KMS-11 (cell line): ENCODE data around the gene BLOC1S5.
"Not testable (repeated sequence)": the region's sequence is repeated elsewhere in the genome, so short reads cannot be mapped to it uniquely, and the experiment has no call there.

Experiments
- H2AFZ ChIP-seq: fragments of 200-600 bp; sonication (generic); 2 replicates; pipeline ENCODE4 v1.6.1; 2016; ENCODE audit warnings: antibody characterized with exemption, mixed run types, low read depth
- H3K27ac ChIP-seq: fragments of 200-600 bp; sonication (generic); 2 replicates; pipeline ENCODE4 v1.6.1; 2016; ENCODE audit warnings: mild to moderate bottlenecking, mixed run types
- H3K27me3 ChIP-seq: fragments of 200-600 bp; sonication (generic); 2 replicates; pipeline ENCODE4 v1.6.1; 2017; ENCODE audit warnings: mild to moderate bottlenecking, low read depth, mixed run types, moderate library complexity; ENCODE audit not compliant: insufficient read depth
- H3K36me3 ChIP-seq: fragments of 200-600 bp; sonication (generic); 2 replicates; pipeline ENCODE4 v1.6.1; 2017; ENCODE audit warnings: mild to moderate bottlenecking, mixed run types; ENCODE audit not compliant: insufficient read depth
- H3K4me1 ChIP-seq: fragments of 200-600 bp; sonication (generic); 2 replicates; pipeline ENCODE4 v1.6.1; 2016; ENCODE audit warnings: mild to moderate bottlenecking, low read depth, mixed run types; ENCODE audit not compliant: poor library complexity, severe bottlenecking
- H3K4me2 ChIP-seq: fragments of 200-600 bp; sonication (generic); 2 replicates; pipeline ENCODE4 v1.7.0; 2016; ENCODE audit warnings: mild to moderate bottlenecking, mixed run types
- H3K4me3 ChIP-seq: fragments of 200-600 bp; sonication (generic); IDR thresholded peaks from 2 replicates; pipeline ENCODE4 v1.6.1; 2017; ENCODE audit warnings: low read depth, low read length, mixed read lengths; ENCODE audit not compliant: insufficient read depth
- H3K79me2 ChIP-seq: fragments of 200-600 bp; sonication (generic); 2 replicates; pipeline ENCODE4 v1.6.1; 2016; ENCODE audit warnings: low read depth, mixed run types; ENCODE audit not compliant: insufficient read depth
- H3K9ac ChIP-seq: fragments of 200-600 bp; sonication (generic); 2 replicates; pipeline ENCODE4 v1.6.1; 2016; ENCODE audit warnings: mild to moderate bottlenecking, mixed run types
- H4K20me1 ChIP-seq: fragments of 200-600 bp; sonication (generic); 2 replicates; pipeline ENCODE4 v1.6.1; 2016; ENCODE audit warnings: mild to moderate bottlenecking, mixed run types; ENCODE audit not compliant: insufficient read depth
- TF ChIP-seq, protein P1 (sequence below): fragments of 200-600 bp; sonication (generic); conservative IDR thresholded peaks from 2 replicates; pipeline ENCODE4 v1.6.1; 2017; ENCODE audit warnings: low read depth, mild to moderate bottlenecking, antibody characterized with exemption, low read length, moderate library complexity, mixed read lengths

BLOC1S5 gene

DNA sequence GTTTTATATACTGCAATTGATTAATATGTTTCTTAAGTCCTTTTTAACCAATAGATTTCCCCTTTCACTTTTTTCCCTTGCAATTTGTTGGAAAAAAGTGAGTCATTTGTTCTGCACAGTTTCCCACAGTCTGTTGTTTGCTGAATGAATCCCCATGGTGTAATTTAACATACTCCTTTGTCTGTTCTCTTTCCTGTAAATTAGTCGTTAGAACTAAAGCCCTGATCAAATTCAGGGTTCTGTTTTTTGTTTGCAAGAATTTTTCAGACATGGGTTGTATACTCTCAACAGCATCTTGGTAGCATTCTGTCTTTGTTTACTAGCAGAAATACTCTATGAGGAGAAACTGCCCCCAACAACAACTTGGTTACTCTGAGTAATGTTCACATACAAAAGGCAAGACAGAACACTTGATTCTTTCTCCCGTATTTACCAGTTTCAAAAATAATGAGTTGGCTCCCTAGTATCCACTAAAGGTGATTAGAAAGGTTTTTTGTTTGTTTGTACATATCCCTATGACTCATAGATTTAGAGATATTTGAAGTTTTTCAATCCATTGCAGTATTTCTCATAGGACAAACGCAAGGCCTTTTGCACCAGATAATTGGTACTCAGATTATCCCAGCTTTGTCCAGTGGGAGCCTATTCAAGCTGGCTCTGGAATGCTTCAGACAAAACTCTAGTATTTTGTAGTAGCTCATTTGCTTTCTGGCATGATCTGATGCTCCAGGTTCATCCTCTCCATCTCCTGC lies 16.5 kb downstream of the BLOC1S5 start:
- H3K4me3 ChIP-seq, result no peak overlapping the region
- TF ChIP-seq, protein P1, sequence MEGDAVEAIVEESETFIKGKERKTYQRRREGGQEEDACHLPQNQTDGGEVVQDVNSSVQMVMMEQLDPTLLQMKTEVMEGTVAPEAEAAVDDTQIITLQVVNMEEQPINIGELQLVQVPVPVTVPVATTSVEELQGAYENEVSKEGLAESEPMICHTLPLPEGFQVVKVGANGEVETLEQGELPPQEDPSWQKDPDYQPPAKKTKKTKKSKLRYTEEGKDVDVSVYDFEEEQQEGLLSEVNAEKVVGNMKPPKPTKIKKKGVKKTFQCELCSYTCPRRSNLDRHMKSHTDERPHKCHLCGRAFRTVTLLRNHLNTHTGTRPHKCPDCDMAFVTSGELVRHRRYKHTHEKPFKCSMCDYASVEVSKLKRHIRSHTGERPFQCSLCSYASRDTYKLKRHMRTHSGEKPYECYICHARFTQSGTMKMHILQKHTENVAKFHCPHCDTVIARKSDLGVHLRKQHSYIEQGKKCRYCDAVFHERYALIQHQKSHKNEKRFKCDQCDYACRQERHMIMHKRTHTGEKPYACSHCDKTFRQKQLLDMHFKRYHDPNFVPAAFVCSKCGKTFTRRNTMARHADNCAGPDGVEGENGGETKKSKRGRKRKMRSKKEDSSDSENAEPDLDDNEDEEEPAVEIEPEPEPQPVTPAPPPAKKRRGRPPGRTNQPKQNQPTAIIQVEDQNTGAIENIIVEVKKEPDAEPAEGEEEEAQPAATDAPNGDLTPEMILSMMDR, result no peak
- H3K79me2 ChIP-seq, result no peaks in the 10 kb centered on the region
- H3K36me3 ChIP-seq, result no peaks in the 10 kb centered on the region
- no peak overlapping the region for H2AFZ ChIP-seq
- no peak overlapping the region for H3K4me2 ChIP-seq
- no peaks in the 10 kb centered on the region for H3K27me3 ChIP-seq
- no peak overlapping the region for H3K27ac ChIP-seq
- H3K4me1 ChIP-seq, result peaks cover 8% of the 10 kb centered on the region
- H4K20me1 ChIP-seq, result no peaks in the 10 kb centered on the region
- H3K9ac ChIP-seq, result no peak overlapping the region

DNA sequence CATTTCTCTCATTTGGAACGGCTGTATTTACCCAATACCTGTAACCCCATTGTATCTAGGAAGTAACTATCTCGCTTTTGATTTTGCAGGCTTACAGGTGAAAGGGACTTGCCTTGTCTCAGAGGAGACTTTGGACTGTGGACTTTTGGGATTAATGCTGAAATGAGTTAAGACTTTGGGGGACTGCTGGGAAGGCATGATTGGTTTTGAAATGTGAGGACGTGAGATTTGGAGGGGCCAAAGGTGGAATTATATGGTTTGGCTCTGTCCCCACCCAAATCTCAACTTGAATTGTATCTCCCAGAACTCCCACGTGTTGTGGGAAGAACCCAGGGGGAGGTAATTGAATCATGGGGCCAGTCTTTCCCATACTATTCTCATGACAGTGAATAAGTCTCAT lies 18.4 kb downstream of the BLOC1S5 start:
- not testable (repeated sequence) for H3K36me3 ChIP-seq, H3K4me1 ChIP-seq

DNA sequence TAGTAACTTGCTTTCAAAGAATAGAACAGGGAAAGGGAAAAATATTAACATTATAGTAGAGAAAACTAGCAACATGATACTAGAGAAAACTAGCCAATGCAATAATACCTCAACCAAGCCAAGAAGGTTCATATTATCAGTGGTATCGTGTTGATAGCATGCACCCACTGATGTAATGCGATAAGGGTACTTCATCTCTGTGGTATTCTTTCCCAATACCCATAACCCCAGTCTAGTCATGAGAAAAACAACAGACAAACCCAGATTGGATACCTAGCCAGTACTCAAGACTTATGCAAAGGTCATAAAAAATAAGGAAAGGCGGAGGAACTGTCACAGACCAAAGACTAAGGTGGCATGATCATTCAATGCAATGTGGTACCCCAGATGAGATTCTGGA lies 21.0 kb downstream of the BLOC1S5 start:
- Histone ChIP-seq H3K27me3 (no peaks in the 10 kb centered on the region), H4K20me1 (no peaks in the 10 kb centered on the region), H3K79me2 (no peaks in the 10 kb centered on the region), H3K4me1 (no peaks in the 10 kb centered on the region), H3K4me3 (no peak overlapping the region), H3K27ac (no peak overlapping the region), H3K4me2 (no peak overlapping the region), H3K9ac (no peak overlapping the region), H2AFZ (no peak overlapping the region), H3K36me3 (no peaks in the 10 kb centered on the region)
- TF ChIP-seq, protein P1, result no peak

More for the DNA sequence above, 18.4 kb downstream of the BLOC1S5 start:
- H3K4me2 ChIP-seq, H4K20me1 ChIP-seq, H3K27me3 ChIP-seq, H3K27ac ChIP-seq, H3K9ac ChIP-seq, H3K4me3 ChIP-seq, H3K79me2 ChIP-seq, H2AFZ ChIP-seq: not testable (repeated sequence)

DNA sequence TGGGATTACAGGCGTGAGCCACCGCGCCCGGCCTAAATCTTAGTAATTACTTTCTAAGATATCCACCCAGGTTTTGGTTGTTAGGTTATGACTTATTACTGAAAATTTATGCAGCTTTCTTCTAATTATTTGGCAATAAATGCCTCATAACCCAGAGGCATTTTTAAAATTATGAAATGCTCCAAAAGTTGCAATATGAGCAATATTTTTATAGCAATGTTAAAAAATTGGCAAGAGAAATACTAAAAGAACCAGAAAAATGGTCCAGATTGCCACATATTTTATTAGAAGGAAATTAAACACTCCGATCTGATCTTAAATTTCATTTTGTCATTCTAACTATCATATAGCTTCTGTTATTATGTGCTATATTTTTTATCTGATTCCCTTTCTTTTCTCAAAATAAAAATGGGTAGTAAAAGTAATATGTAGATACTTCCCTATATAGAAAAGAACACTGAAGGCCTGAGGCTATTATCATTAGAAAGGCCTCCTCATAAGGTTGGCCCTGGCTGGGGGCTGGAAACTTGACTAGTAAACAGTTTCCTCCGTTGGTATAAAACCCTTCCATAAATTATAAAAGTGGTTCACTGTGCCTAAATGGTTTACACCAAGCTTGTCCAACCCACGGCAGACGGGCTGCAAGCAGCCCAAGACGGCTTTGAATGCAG lies 22.1 kb downstream of the BLOC1S5 start:
- TF ChIP-seq, protein P1, result no peak

DNA sequence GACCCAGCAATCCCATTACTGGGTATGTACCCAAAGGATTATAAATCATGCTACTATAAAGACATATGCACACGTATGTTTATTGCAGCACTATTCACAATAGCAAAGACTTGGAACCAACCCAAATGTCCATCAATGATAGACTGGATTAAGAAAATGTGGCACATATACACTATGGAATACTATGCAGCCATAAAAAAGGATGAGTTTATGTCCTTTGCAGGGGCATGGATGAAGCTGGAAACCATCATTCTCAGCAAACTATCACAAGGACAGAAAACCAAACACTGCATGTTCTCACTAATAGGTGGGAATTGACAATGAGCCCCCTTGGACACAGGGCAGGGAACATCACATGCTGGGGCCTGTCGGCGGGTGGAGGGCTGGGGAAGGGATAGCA lies 30.1 kb downstream of the BLOC1S5 start:
- H3K27ac ChIP-seq, H3K27me3 ChIP-seq, H3K4me2 ChIP-seq, H3K4me1 ChIP-seq, H4K20me1 ChIP-seq, H2AFZ ChIP-seq, H3K9ac ChIP-seq, H3K79me2 ChIP-seq, H3K4me3 ChIP-seq, H3K36me3 ChIP-seq: not testable (repeated sequence)

More for the DNA sequence above, 22.1 kb downstream of the BLOC1S5 start:
- Histone ChIP-seq H4K20me1 (no peaks in the 10 kb centered on the region), H3K27me3 (no peaks in the 10 kb centered on the region), H3K36me3 (no peaks in the 10 kb centered on the region), H3K4me3 (no peak overlapping the region), H3K9ac (no peak overlapping the region), H3K4me1 (no peaks in the 10 kb centered on the region), H2AFZ (no peak overlapping the region), H3K4me2 (no peak overlapping the region), H3K27ac (no peak overlapping the region), H3K79me2 (no peaks in the 10 kb centered on the region)
